ENCODE data around the gene WIZ.
A peak's percentile ranks its signal among the peaks of the same experiment; 100 is the strongest.

WIZ gene

DNA sequence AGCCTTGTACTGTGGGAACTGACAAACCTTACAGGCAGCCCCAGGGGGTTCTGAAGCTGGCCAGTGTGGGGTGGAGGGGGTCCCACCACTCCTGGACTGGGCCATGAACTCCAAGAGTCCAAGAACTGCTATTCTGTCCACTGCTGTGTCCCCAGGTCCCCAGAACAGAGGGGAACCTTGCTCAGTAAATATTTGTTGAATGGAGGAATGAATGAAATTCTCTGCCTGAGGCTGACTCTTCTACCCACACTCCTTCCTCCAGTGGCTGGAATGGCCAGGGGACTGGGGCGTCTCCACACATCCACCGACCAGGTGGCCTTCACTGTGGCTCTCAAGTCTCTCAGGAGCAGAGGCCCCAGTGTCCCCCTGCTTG lies 11.6 kb downstream of the WIZ start:
- no peak overlapping the region for H2BK15ac ChIP-seq (ENCODE audit: low read depth, poor library complexity, severe bottlenecking)
- peaks cover 0 to 28% of the 10 kb centered on the region in 2 experiments for H3K36me3 ChIP-seq (ENCODE audit: control insufficient read depth in 1 of 2, insufficient read depth in 2 of 2, low read depth in 1 of 2, low read length in 2 of 2)
- no peak overlapping the region for H2BK5ac ChIP-seq (ENCODE audit: low read depth, low read length, poor library complexity, severe bottlenecking)
- H3K4ac ChIP-seq (ENCODE audit: low read depth in 1 of 2, low read length in 2 of 2): no peak overlapping the region
- no peaks in the 10 kb centered on the region for H3K79me1 ChIP-seq (replicated peaks; ENCODE audit: low read length, poor library complexity, severe bottlenecking)
- H3K4me2 ChIP-seq (ENCODE audit: low read length, poor library complexity, severe bottlenecking): no peak overlapping the region
- H3K18ac ChIP-seq (ENCODE audit: low read depth in 1 of 2, low read length in 2 of 2): no peak overlapping the region
- H4K91ac ChIP-seq (ENCODE audit: low read length): no peak overlapping the region
- no peaks in the 10 kb centered on the region for H3K27me3 ChIP-seq (ENCODE audit: control insufficient read depth in 1 of 2, insufficient read depth in 1 of 2, low read length in 2 of 2)
- DNase-seq: no peak
- H3K23ac ChIP-seq (ENCODE audit: low read length in 2 of 2): no peak overlapping the region
- no peak overlapping the region for H2AK5ac ChIP-seq (ENCODE audit: low read length, severe bottlenecking)
- no peak overlapping the region for H2AFZ ChIP-seq (ENCODE audit: low read depth, low read length)
- no peak overlapping the region for H3K14ac ChIP-seq (ENCODE audit: low read length in 2 of 2)
- H3K4me3 ChIP-seq (ENCODE audit: insufficient read depth in 1 of 2, low read depth in 1 of 2, low read length in 2 of 2): no peak overlapping the region
- no peaks in the 10 kb centered on the region for H3K9me3 ChIP-seq (ENCODE audit: control insufficient read depth, low read length)
- H4K8ac ChIP-seq (ENCODE audit: low read length): no peak overlapping the region
- no peak overlapping the region for H2BK120ac ChIP-seq (ENCODE audit: low read depth, low read length)
- peaks cover 5% of the 10 kb centered on the region for H3K4me1 ChIP-seq (ENCODE audit: control insufficient read depth, insufficient read depth, low read depth, low read length)
- H2BK12ac ChIP-seq (ENCODE audit: low read length in 2 of 2): no peak overlapping the region
- no peak overlapping the region for H3K9ac ChIP-seq (ENCODE audit: low read length)
- H3K27ac ChIP-seq (ENCODE audit: low read length, poor library complexity, severe bottlenecking): no peak overlapping the region
- 99% methylated on average over 2 of the region's 2 CpGs for WGBS

DNA sequence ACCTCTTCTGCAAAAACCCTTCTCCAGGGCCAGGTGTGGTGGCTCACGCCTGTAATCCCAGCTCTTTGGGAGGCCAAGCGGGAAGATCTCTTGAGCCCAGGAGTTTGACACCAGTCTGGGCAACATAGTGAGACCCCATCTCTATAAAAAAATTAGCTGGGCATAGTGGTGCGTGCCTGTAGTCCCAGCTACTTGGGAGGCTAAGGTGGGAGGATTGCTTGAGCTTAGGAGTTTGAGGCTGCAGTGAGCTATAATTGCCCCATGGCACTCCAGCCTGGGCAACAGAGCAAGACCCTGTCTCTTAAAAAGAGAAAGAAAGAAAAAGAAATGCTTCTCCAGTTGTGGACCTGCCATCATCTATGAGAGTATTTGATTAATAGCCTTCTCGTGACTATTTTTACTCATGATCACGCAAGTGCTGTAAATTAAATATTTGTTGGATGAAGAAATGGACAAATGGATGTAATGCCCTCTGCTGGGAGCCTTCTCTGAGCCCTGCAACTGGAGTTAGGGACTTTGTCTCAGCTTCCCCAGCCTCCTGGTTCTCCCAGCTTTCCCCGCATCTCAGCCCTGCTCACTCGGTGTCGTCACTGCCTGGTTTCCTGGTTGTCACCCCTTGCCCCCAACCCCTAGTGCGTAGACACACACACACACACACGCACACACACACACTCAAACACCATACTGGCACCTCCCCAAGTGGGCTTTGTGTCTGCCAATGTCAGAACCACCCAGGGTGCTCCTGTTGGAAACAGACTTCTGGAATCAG lies 12.2 kb downstream of the WIZ start:
- H3K4me3 ChIP-seq (ENCODE audit: insufficient read depth in 1 of 2, low read depth in 1 of 2, low read length in 2 of 2): no peak overlapping the region
- H3K4ac ChIP-seq (ENCODE audit: low read depth in 1 of 2, low read length in 2 of 2): no peak overlapping the region
- H2BK5ac ChIP-seq (ENCODE audit: low read depth, low read length, poor library complexity, severe bottlenecking): no peak overlapping the region
- peaks cover 5% of the 10 kb centered on the region for H3K4me1 ChIP-seq (ENCODE audit: control insufficient read depth, insufficient read depth, low read depth, low read length)
- no peaks in the 10 kb centered on the region for H3K9me3 ChIP-seq (ENCODE audit: control insufficient read depth, low read length)
- H2AFZ ChIP-seq (ENCODE audit: low read depth, low read length): no peak overlapping the region
- no peak overlapping the region for H3K14ac ChIP-seq (ENCODE audit: low read length in 2 of 2)
- H3K36me3 ChIP-seq (ENCODE audit: control insufficient read depth in 1 of 2, insufficient read depth in 2 of 2, low read depth in 1 of 2, low read length in 2 of 2): peaks cover 0 to 28% of the 10 kb centered on the region in 2 experiments
- H3K4me2 ChIP-seq (ENCODE audit: low read length, poor library complexity, severe bottlenecking): no peak overlapping the region
- no peak overlapping the region for H3K9ac ChIP-seq (ENCODE audit: low read length)
- no peak overlapping the region for H2BK120ac ChIP-seq (ENCODE audit: low read depth, low read length)
- H3K79me1 ChIP-seq (replicated peaks; ENCODE audit: low read length, poor library complexity, severe bottlenecking): no peaks in the 10 kb centered on the region
- WGBS: 88% methylated on average over 10 of the region's 10 CpGs
- peak; percentile 37 for DNase-seq
- H3K23ac ChIP-seq (ENCODE audit: low read length in 2 of 2): no peak overlapping the region
- H3K18ac ChIP-seq (ENCODE audit: low read depth in 1 of 2, low read length in 2 of 2): no peak overlapping the region
- no peak overlapping the region for H4K8ac ChIP-seq (ENCODE audit: low read length)
- no peaks in the 10 kb centered on the region for H3K27me3 ChIP-seq (ENCODE audit: control insufficient read depth in 1 of 2, insufficient read depth in 1 of 2, low read length in 2 of 2)
- no peak overlapping the region for H2BK12ac ChIP-seq (ENCODE audit: low read length in 2 of 2)
- no peak overlapping the region for H2AK5ac ChIP-seq (ENCODE audit: low read length, severe bottlenecking)
- no peak overlapping the region for H2BK15ac ChIP-seq (ENCODE audit: low read depth, poor library complexity, severe bottlenecking)
- H4K91ac ChIP-seq (ENCODE audit: low read length): no peak overlapping the region
- no peak overlapping the region for H3K27ac ChIP-seq (ENCODE audit: low read length, poor library complexity, severe bottlenecking)

DNA sequence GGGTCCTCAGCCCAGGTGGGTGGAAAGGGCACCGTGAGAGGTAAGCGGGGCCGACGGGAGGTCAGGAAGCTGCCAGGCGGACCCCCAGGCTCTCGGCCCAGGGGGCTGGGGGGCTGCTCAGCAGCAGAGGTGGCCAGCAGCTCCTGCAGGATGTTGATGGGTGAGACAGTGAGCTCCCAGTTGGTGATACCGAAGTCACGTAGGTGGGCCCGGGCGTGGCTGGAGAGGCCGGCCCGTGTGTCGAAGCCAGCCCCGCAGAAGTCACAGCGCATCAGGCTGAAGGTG lies 13.0 kb downstream of the WIZ start:
- Histone ChIP-seq H3K18ac (ENCODE audit: low read depth in 1 of 2, low read length in 2 of 2) (no peak overlapping the region), H2AK5ac (ENCODE audit: low read length, severe bottlenecking) (no peak overlapping the region), H2BK5ac (ENCODE audit: low read depth, low read length, poor library complexity, severe bottlenecking) (no peak overlapping the region), H3K9ac (ENCODE audit: low read length) (peak overlapping the region; percentile 49), H2BK120ac (ENCODE audit: low read depth, low read length) (no peak overlapping the region), H2BK15ac (ENCODE audit: low read depth, poor library complexity, severe bottlenecking) (no peak overlapping the region), H3K14ac (ENCODE audit: low read length in 2 of 2) (no peak overlapping the region), H4K91ac (ENCODE audit: low read length) (no peak overlapping the region), H3K36me3 (ENCODE audit: control insufficient read depth in 1 of 2, insufficient read depth in 2 of 2, low read depth in 1 of 2, low read length in 2 of 2) (peaks cover 0 to 28% of the 10 kb centered on the region in 2 experiments), H4K8ac (ENCODE audit: low read length) (no peak overlapping the region), H3K27ac (ENCODE audit: low read length, poor library complexity, severe bottlenecking) (no peak overlapping the region), H3K79me1 (replicated peaks; ENCODE audit: low read length, poor library complexity, severe bottlenecking) (no peaks in the 10 kb centered on the region), H2AFZ (ENCODE audit: low read depth, low read length) (no peak overlapping the region), H3K4ac (ENCODE audit: low read depth in 1 of 2, low read length in 2 of 2) (no peak overlapping the region), H3K4me1 (ENCODE audit: control insufficient read depth, insufficient read depth, low read depth, low read length) (peaks cover 6% of the 10 kb centered on the region), H3K9me3 (ENCODE audit: control insufficient read depth, low read length) (no peaks in the 10 kb centered on the region), H3K4me2 (ENCODE audit: low read length, poor library complexity, severe bottlenecking) (no peak overlapping the region), H3K27me3 (ENCODE audit: control insufficient read depth in 1 of 2, insufficient read depth in 1 of 2, low read length in 2 of 2) (no peaks in the 10 kb centered on the region), H3K4me3 (ENCODE audit: insufficient read depth in 1 of 2, low read depth in 1 of 2, low read length in 2 of 2) (no peak overlapping the region), H3K23ac (ENCODE audit: low read length in 2 of 2) (no peak overlapping the region), H2BK12ac (ENCODE audit: low read length in 2 of 2) (no peak overlapping the region)
- 90% methylated on average over 15 of the region's 15 CpGs for WGBS
- no peak for DNase-seq

DNA sequence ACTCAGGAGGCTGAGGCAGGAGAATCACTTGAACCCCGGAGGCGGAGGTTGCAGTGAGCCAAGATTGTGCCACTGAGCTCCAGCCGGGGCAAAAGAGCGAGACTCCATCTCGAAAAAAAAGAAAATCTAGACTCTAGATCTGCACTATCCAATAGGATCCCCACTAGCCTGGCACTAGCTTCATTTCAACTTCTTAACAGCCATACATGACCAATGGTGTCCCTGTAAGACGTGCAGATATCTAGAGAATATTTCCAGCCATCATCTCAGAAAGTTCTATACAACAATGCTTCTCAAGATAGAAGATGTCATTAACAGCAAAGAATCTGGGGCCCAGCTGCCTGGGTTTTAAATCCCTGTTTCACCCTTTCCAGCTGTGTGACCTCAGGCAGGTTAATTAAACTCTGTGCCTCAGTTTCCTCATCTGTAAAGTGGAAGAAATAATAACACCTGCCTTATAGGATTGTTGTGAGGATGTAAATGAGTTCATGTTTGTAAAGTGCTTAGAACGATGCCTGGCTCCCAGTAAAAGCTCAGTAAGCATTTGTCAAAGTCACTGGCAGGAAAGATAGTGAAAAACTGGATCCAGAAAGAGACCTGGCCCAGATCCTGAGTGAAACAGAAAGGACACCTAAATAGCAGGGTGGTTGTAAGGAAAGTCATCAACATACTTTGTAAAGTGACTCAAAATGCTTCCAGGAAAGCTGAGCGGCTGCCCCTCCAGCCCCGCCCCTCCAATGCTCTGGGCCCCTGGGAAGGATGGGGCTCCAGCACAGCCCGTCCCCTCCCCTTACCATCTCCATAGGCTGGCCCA lies 13.5 kb downstream of the WIZ start:
- 82% methylated on average over 10 of the region's 10 CpGs for WGBS
- H4K8ac ChIP-seq (ENCODE audit: low read length): no peak overlapping the region
- H3K18ac ChIP-seq (ENCODE audit: low read depth in 1 of 2, low read length in 2 of 2): no peak overlapping the region
- no peaks in the 10 kb centered on the region for H3K9me3 ChIP-seq (ENCODE audit: control insufficient read depth, low read length)
- H4K91ac ChIP-seq (ENCODE audit: low read length): no peak overlapping the region
- H2BK120ac ChIP-seq (ENCODE audit: low read depth, low read length): no peak overlapping the region
- peak overlapping the region; percentile 49 for H3K9ac ChIP-seq (ENCODE audit: low read length)
- no peak overlapping the region for H2AK5ac ChIP-seq (ENCODE audit: low read length, severe bottlenecking)
- H2BK12ac ChIP-seq (ENCODE audit: low read length in 2 of 2): no peak overlapping the region
- no peak overlapping the region for H3K14ac ChIP-seq (ENCODE audit: low read length in 2 of 2)
- H3K27ac ChIP-seq (ENCODE audit: low read length, poor library complexity, severe bottlenecking): no peak overlapping the region
- H3K4ac ChIP-seq (ENCODE audit: low read depth in 1 of 2, low read length in 2 of 2): no peak overlapping the region
- no peak overlapping the region for H2BK15ac ChIP-seq (ENCODE audit: low read depth, poor library complexity, severe bottlenecking)
- peaks cover 0 to 28% of the 10 kb centered on the region in 2 experiments for H3K36me3 ChIP-seq (ENCODE audit: control insufficient read depth in 1 of 2, insufficient read depth in 2 of 2, low read depth in 1 of 2, low read length in 2 of 2)
- no peak for DNase-seq
- no peak overlapping the region for H3K4me3 ChIP-seq (ENCODE audit: insufficient read depth in 1 of 2, low read depth in 1 of 2, low read length in 2 of 2)
- H3K23ac ChIP-seq (ENCODE audit: low read length in 2 of 2): no peak overlapping the region
- H2AFZ ChIP-seq (ENCODE audit: low read depth, low read length): no peak overlapping the region
- H2BK5ac ChIP-seq (ENCODE audit: low read depth, low read length, poor library complexity, severe bottlenecking): no peak overlapping the region
- H3K4me1 ChIP-seq (ENCODE audit: control insufficient read depth, insufficient read depth, low read depth, low read length): peaks cover 11% of the 10 kb centered on the region
- H3K27me3 ChIP-seq (ENCODE audit: control insufficient read depth in 1 of 2, insufficient read depth in 1 of 2, low read length in 2 of 2): no peaks in the 10 kb centered on the region
- H3K4me2 ChIP-seq (ENCODE audit: low read length, poor library complexity, severe bottlenecking): no peak overlapping the region
- H3K79me1 ChIP-seq (replicated peaks; ENCODE audit: low read length, poor library complexity, severe bottlenecking): no peaks in the 10 kb centered on the region
